ENCODE measurements around the gene DCTN2.

- TF ChIP-seq CTCF (IDR thresholded peaks at IDR 0.05) = no peak
- no peak for TF ChIP-seq POLR2AphosphoS5 (IDR thresholded peaks at IDR 0.05)
Measured at GRCh38 chr12:57527184-57527583, 19.8 kb downstream of the DCTN2 start.
